OCI-LY7 (cell line): ENCODE measurements around the gene CST11. TPM values are rescaled to one million over a fixed set of nuclear protein-coding genes. Genes with fewer than 3 reads are reported as not detected.

ENCODE experiments used
- BruUV-seq: library from RNA; stranded (reverse); fragments of 400-500 nt; replicated peaks from 2 replicates; lab custom pipeline; 2021; lab: Mats Ljungman, UMichigan
- CTCF ChIA-PET: fragments of 300-600 bp; sonication (Branson Sonifier 250); formaldehyde crosslinking; loops from one replicate; lab custom pipeline; 2022; ENCODE audit warnings: antibody characterized with exemption; ENCODE audit not compliant: unreplicated experiment; lab: Charles Lee
- POLR2A ChIA-PET: fragments of 300-600 bp; sonication (Branson Sonifier 250); formaldehyde crosslinking; loops from one replicate; lab custom pipeline; 2022; ENCODE audit warnings: antibody characterized with exemption; lab: Charles Lee
- DNase-seq: peaks from one replicate; pipeline ENCODE4 v3.0.0-alpha.2; 2015; ENCODE audit warnings: low spot score
- H2AFZ ChIP-seq: fragments of 200-600 bp; sonication (generic), shearing (Covaris generic); 2 replicates; pipeline ENCODE4 v1.6.1; 2014; ENCODE audit warnings: mild to moderate bottlenecking, antibody characterized with exemption, low read length, moderate library complexity
- H3K27ac ChIP-seq: fragments of 200-600 bp; sonication (generic); 2 replicates; pipeline ENCODE4 v1.5.1; 2014; ENCODE audit warnings: mixed run types, low read depth, mild to moderate bottlenecking, moderate library complexity, low read length, inconsistent platforms; ENCODE audit not compliant: poor library complexity, severe bottlenecking
- H3K36me3 ChIP-seq: fragments of 200-600 bp; sonication (generic); 2 replicates; pipeline ENCODE4 v1.6.1; 2014; ENCODE audit warnings: mild to moderate bottlenecking, antibody characterized with exemption, low read length, moderate library complexity, mixed read lengths; ENCODE audit not compliant: insufficient read depth
- H3K4me1 ChIP-seq: fragments of 200-600 bp; sonication (generic); 2 replicates; pipeline ENCODE4 v1.5.1; 2014; ENCODE audit warnings: mild to moderate bottlenecking, low read length; ENCODE audit not compliant: insufficient read depth, poor library complexity, severe bottlenecking
- H3K4me2 ChIP-seq: fragments of 200-600 bp; sonication (generic); 2 replicates; pipeline ENCODE4 v1.6.1; 2014; ENCODE audit warnings: mild to moderate bottlenecking, low read length
- H3K4me3 ChIP-seq: fragments of 200-600 bp; sonication (generic); 2 replicates; pipeline ENCODE4 v1.5.1; 2014; ENCODE audit warnings: mild to moderate bottlenecking, low read depth, low read length; ENCODE audit not compliant: poor library complexity, severe bottlenecking
- H3K79me2 ChIP-seq: fragments of 200-600 bp; sonication (generic); 2 replicates; pipeline ENCODE4 v1.6.1; 2016; ENCODE audit warnings: low read depth, mild to moderate bottlenecking, low read length, moderate library complexity, mixed read lengths; ENCODE audit not compliant: insufficient read depth
- H3K9me2 ChIP-seq: fragments of 200-600 bp; sonication (generic); 2 replicates; pipeline ENCODE4 v1.6.1; 2016; ENCODE audit warnings: mild to moderate bottlenecking, low read length, mixed read lengths; ENCODE audit not compliant: insufficient read depth
- H3K9me3 ChIP-seq: fragments of 200-600 bp; sonication (generic); 2 replicates; pipeline ENCODE4 v1.6.1; 2014; ENCODE audit warnings: mild to moderate bottlenecking, mixed run types, low read length, mixed read lengths
- H4K20me1 ChIP-seq: fragments of 200-600 bp; sonication (generic); 2 replicates; pipeline ENCODE4 v1.6.1; 2014; ENCODE audit warnings: mild to moderate bottlenecking, antibody characterized with exemption, low read length, moderate library complexity, mixed read lengths; ENCODE audit not compliant: insufficient read depth
- EZH2phosphoT487 ChIP-seq: fragments of 200-600 bp; sonication (generic); IDR thresholded peaks from 2 replicates; pipeline ENCODE4 v1.6.1; 2018; ENCODE audit warnings: low read depth, borderline replicate concordance, mild to moderate bottlenecking, mixed run types, antibody characterized with exemption, low read length, moderate library complexity, mixed read lengths
- intact Hi-C: fragments of 100-400 bp; cut with micrococcal nuclease; formaldehyde crosslinking; loops from one replicate; pipeline ENCODE4 v1.10.0; 2022; ENCODE audit not compliant: unreplicated experiment
- total RNA-seq, 2 experiments: library from RNA; depleted of rRNA in 1 of 2; stranded (reverse); fragments of >200 nt in 1 of 2; shearing (Covaris generic) in 1 of 2; gene quantifications; 2 replicates each; pipeline ENCODE4 v1.2.3, GENCODE V29; 2014 to 2022
- TF ChIP-seq, protein P1 (sequence below): fragments of 200-600 bp; sonication (generic); conservative IDR thresholded peaks from 2 replicates; pipeline ENCODE4 v1.5.1; 2014; ENCODE audit warnings: mild to moderate bottlenecking, antibody characterized with exemption, low read length, moderate library complexity, mixed read lengths

Gene CST11
- total RNA-seq, 2 experiments from 2014 or later = not detected

GRCh38 chr20:23456873-23457272, 4.2 kb upstream of the CST11 start:
- Histone ChIP-seq H3K4me3 (no peak overlapping the region), H3K79me2 (no peaks in the 10 kb centered on the region), H3K4me2 (no peak overlapping the region), H2AFZ (peak overlapping the region; percentile 52; the same call in 1 of the 2 replicates), H3K9me2 (no peaks in the 10 kb centered on the region), H3K4me1 (peaks cover 10% of the 10 kb centered on the region), H3K9me3 (no peaks in the 10 kb centered on the region), H3K27ac (no peak overlapping the region), H3K36me3 (no peaks in the 10 kb centered on the region), H4K20me1 (no peaks in the 10 kb centered on the region)
- no TSS peak for BruUV-seq
- POLR2A ChIA-PET = no interaction called here
- no peak for DNase-seq
- intact Hi-C loops = no loop called here
- no peak for TF ChIP-seq EZH2phosphoT487
- TF ChIP-seq, protein P1, sequence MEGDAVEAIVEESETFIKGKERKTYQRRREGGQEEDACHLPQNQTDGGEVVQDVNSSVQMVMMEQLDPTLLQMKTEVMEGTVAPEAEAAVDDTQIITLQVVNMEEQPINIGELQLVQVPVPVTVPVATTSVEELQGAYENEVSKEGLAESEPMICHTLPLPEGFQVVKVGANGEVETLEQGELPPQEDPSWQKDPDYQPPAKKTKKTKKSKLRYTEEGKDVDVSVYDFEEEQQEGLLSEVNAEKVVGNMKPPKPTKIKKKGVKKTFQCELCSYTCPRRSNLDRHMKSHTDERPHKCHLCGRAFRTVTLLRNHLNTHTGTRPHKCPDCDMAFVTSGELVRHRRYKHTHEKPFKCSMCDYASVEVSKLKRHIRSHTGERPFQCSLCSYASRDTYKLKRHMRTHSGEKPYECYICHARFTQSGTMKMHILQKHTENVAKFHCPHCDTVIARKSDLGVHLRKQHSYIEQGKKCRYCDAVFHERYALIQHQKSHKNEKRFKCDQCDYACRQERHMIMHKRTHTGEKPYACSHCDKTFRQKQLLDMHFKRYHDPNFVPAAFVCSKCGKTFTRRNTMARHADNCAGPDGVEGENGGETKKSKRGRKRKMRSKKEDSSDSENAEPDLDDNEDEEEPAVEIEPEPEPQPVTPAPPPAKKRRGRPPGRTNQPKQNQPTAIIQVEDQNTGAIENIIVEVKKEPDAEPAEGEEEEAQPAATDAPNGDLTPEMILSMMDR = no peak
- CTCF ChIA-PET = no interaction called here

GRCh38 chr20:23456409-23456808, 3.7 kb upstream of the CST11 start:
- Histone ChIP-seq H3K9me2 (no peaks in the 10 kb centered on the region), H3K9me3 (no peaks in the 10 kb centered on the region), H3K79me2 (no peaks in the 10 kb centered on the region), H3K4me3 (no peak overlapping the region), H3K27ac (no peak overlapping the region), H2AFZ (peak overlapping the region; percentile 52; the same call in 1 of the 2 replicates), H4K20me1 (no peaks in the 10 kb centered on the region), H3K4me1 (peaks cover 10% of the 10 kb centered on the region), H3K36me3 (no peaks in the 10 kb centered on the region), H3K4me2 (peak overlapping the region; percentile 4; the same call in 1 of the 2 replicates)
- TF ChIP-seq, protein P1 = no peak
- TF ChIP-seq EZH2phosphoT487 = no peak
- BruUV-seq = no TSS peak
- intact Hi-C loops = no loop called here
- peak; percentile 30 for DNase-seq
- ChIA-PET CTCF (no interaction called here), POLR2A (no interaction called here)

GRCh38 chr20:23455639-23456038, 3.0 kb upstream of the CST11 start:
- peaks cover 10% of the 10 kb centered on the region for H3K4me1 ChIP-seq
- H3K79me2 ChIP-seq = no peaks in the 10 kb centered on the region
- no peak overlapping the region for H2AFZ ChIP-seq
- H3K27ac ChIP-seq = no peak overlapping the region
- intact Hi-C loops = no loop called here
- H4K20me1 ChIP-seq = no peaks in the 10 kb centered on the region
- ChIA-PET CTCF (no interaction called here), POLR2A (no interaction called here)
- no peaks in the 10 kb centered on the region for H3K36me3 ChIP-seq
- H3K9me3 ChIP-seq = no peaks in the 10 kb centered on the region
- TF ChIP-seq EZH2phosphoT487 = no peak
- TF ChIP-seq, protein P1 = no peak
- no TSS peak for BruUV-seq
- no peak overlapping the region for H3K4me3 ChIP-seq
- no peak overlapping the region for H3K4me2 ChIP-seq
- H3K9me2 ChIP-seq = no peaks in the 10 kb centered on the region
- no peak for DNase-seq
